Fibroblast of peridontal ligament (primary cell): Measurements from ENCODE around the gene TAF11L5.
"Not testable (repeated sequence)": the region's sequence is repeated elsewhere in the genome, so short reads cannot be mapped to it uniquely, and the experiment has no call there.

Source experiments
- DNase-seq: peaks from one replicate; pipeline ENCODE4 v3.0.0-alpha.2; 2010; ENCODE audit errors: extremely low read depth

The TAF11L5 gene

GRCh38 chr5:17524935-17525334, at the start of gene TAF11L5:
TSS of gene TAF11L5 (plus strand) at chr5:17525235.
- not testable (repeated sequence) for DNase-seq

GRCh38 chr5:17477043-17477442, 48.0 kb upstream of the TAF11L5 start:
- DNase-seq, result no peak

DNA sequence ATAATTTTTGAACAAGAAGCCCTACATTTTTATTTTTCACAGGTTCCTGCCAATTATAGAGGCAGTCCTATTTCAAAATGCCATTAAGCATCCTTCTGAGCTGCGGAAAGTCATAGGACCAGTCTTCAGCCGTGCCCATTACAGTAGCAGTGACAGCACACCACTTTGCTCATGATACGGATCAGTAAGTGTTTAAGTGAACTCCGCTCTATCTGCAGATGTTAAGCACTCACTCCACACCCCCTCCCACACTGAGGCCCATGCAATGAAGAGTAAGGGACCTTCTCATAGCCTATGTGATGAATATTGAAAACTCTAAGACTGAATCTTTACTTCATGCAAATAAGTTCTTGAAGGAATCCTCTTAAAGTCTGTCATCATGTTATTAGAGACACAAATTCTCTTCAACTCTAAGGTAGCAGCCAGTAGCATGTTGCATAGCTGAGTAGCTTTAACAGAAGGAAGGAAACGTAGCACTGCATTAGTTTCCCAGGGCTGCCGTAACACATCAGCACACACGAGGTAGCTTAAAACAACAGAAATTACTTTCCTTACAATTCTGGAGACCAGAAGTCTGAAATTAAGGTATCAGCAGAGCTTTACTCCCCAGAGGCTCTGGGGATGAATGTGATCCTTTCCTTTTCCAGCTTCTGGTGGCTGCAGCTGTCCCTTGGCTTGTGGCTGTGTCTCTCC, 47.3 kb upstream of the TAF11L5 start:
- DNase-seq, result no peak

DNA sequence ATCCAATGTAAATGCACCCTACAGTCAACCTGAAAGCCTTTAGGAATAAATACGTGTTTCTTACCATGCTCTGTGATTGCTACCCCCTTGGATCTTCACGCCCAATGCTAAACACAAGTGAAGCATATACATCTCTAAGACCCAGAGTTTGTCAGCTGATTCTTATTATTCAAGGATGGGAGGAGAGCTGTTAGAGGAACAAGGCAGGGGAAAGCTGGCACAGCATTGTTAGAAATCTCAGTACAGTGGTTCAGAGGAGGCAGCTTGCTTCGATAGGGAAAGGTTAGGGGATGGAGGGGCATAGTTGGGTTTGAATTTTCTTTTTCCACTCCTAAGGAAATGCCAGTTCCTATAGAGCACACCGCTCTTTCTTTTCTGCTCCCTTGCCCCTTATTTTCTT, 43.7 kb upstream of the TAF11L5 start:
- DNase-seq, result no peak

- DNase-seq, result no peak
These were observed 42.2 kb upstream of the TAF11L5 start for GRCh38 chr5:17482790-17483189.

- DNase-seq, result not testable (repeated sequence)
These were observed 38.4 kb upstream of the TAF11L5 start for GRCh38 chr5:17486464-17487173.

DNA sequence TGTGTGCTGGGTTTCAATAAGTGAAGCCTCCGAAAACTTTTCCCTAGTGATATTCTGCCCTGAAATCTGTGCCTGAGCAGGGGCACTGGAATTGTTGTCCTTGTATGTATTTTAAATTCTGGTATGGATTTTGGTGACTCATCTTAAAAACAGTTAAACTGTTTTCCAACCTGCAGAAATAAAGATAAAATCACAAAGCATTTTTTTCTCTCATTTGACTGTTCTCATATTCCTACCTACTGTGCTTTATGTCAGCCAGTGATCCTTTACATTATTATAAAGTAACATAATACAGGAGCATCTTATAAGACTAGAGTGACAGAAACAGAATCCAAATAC, 37.9 kb upstream of the TAF11L5 start:
- DNase-seq, result no peak

- not testable (repeated sequence) for DNase-seq
These were observed 33.8 kb upstream of the TAF11L5 start for GRCh38 chr5:17491257-17491656.

DNA sequence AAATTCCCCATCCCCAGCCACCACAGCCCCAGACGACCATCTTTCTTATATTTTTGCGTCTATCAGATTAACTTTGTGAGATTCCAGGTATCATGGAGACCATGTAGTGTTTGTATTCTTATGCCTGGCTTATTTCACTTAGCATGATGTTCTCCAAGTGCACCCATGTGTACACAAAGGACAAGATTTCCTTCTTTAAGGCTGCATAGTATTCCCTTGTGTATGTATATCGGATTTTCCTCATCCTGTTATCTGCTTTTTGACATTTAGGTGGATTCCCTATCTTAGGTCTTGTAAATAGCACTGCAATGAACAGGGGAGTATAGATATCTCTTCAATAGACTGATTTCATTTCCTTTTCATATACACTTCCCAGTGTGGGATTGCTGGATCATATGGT, 32.3 kb upstream of the TAF11L5 start:
- no peak for DNase-seq

GRCh38 chr5:17497446-17497845, 27.6 kb upstream of the TAF11L5 start:
- no peak for DNase-seq

DNA sequence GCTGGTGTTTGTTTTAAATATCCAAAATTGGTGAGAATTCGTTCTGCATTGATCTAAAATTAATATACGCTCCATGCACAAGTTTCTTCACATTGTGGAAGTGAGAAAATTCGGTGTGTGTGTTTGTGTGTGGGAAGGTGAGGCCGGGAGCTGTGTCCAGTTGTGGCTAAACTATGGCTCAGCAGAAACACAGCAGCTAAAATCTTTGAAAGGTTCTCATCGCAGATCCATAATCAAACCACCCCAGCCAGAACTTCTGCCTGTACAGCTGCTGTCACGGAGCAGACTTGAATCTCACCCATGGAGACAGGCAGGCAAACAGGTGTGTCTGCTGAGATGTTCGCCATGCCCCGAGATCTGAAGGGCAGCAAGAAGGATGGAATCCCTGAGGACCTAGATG, 27.1 kb upstream of the TAF11L5 start, which contains the start of gene TAF11L2:
TAF11L2 (plus strand) TSS at position 301 of the 400 bp plus-strand sequence.
- DNase-seq, result not testable (repeated sequence)

DNA sequence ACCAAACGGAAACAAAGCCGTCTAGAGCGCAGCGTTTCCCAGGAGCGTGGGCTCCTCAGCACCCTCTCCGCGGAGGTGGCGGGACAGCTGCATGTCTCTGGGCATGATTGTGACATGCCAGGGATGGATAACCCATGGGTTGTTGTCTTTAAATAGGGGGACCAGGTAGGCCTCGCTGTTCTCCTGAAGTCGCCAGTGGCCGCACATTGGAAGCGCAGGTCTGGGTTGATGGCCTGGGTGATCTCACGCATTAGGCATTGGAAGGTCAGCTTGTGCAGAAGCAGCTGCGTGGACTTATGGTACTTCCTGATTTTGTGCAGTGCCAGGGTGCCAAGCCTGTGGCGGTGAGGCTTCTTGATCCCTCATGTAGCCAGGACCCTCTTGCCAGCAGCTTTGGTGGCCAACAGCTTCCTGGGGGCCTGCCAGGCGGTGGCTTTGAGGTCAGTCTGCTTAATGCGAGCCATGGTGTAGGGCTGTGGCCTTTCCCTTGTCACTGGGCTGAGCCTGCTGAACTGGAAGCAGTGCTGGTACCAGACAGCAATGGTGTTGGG, 13.2 kb upstream of the TAF11L5 start:
- no peak for DNase-seq

DNA sequence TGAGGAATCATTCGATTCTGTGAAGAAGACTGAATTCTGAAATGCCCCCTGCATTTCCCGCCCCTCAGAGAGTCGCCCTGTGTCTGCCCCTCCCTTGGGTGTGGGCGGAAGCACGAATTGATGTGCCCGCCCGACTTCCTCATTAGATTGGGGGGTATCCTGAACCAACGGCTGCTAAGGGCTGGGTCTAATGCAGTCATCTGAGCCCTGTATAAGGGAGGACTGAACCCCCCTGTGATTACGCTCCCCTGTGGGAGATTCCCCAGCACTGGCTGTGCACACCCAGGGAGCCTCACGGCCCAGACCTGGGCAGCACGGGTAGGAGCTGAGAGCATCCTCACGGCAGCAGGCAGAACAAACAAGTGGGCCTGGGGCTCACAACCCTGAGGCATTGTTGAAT, 7.5 kb upstream of the TAF11L5 start:
- not testable (repeated sequence) for DNase-seq

DNA sequence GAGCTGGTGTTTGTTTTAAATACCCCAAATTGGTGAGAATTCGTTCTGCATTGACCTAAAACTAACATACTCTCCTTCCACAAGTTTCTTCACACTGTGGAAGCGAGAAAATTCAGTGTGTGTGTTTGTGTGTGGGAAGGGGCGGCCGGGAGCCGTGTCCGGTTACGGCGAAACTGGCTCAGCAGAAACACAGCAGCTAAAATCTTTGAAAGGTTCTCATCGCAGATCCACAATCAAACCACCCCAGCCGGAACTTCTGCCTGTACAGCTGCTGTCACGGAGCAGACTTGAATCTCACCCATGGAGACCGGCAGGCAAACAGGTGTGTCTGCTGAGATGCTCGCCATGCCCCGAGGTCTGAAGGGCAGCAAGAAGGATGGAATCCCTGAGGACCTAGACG, 7.0 kb upstream of the TAF11L5 start, which contains the start of gene TAF11L3:
TAF11L3 (plus strand) TSS at position 301 of the 400 bp plus-strand sequence.
- not testable (repeated sequence) for DNase-seq

GRCh38 chr5:17519508-17519907, 5.5 kb upstream of the TAF11L5 start:
- not testable (repeated sequence) for DNase-seq

DNA sequence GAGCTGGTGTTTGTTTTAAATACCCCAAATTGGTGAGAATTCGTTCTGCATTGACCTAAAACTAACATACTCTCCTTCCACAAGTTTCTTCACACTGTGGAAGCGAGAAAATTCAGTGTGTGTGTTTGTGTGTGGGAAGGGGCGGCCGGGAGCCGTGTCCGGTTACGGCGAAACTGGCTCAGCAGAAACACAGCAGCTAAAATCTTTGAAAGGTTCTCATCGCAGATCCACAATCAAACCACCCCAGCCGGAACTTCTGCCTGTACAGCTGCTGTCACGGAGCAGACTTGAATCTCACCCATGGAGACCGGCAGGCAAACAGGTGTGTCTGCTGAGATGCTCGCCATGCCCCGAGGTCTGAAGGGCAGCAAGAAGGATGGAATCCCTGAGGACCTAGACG, 3.5 kb upstream of the TAF11L5 start, which contains the start of gene TAF11L4:
TAF11L4 (plus strand) TSS at position 301 of the 400 bp plus-strand sequence.
- not testable (repeated sequence) for DNase-seq

GRCh38 chr5:17526504-17526903, 1.5 kb downstream of the TAF11L5 start:
- DNase-seq, result peak; percentile 5

- DNase-seq, result not testable (repeated sequence)
These were observed 3.3 kb downstream of the TAF11L5 start, which contains the start of gene TAF11L6 for GRCh38 chr5:17528369-17528768. TSS of gene TAF11L6 (plus strand) at chr5:17528669.
